ENCODE measurements around the gene TP53I11. TPM values are rescaled to one million over a fixed set of nuclear protein-coding genes. Genes with fewer than 3 reads are reported as not detected.

The TP53I11 gene
- total and polyA plus RNA-seq, 2 donors (not counting 1 experiment from before 2014, with no cell fraction given), result 25.0 to 229 TPM

- Histone ChIP-seq H3K4me1 (ENCODE audit: control insufficient read depth in 2 of 2, insufficient read depth in 2 of 2, low read length in 2 of 2) (peaks cover 31 to 51% of the 10 kb centered on the region in 2 donors), H3K9me3 (ENCODE audit: control extremely low read depth in 1 of 3, control insufficient read depth in 2 of 3, insufficient read depth in 1 of 3, low read length in 2 of 3) (no peaks in the 10 kb centered on the region), H3K36me3 (replicated peaks in 1 of 2; ENCODE audit: control extremely low read depth in 1 of 2, control insufficient read depth in 1 of 2, extremely low read depth in 1 of 2, insufficient read depth in 2 of 2, low read length in 1 of 2) (peaks cover 5 to 40% of the 10 kb centered on the region in 2 experiments), H3K4me3 (ENCODE audit: control extremely low read depth in 1 of 5, extremely low read depth in 1 of 5, insufficient read depth in 1 of 5, low read depth in 2 of 5, low read length in 4 of 5) (no peak overlapping the region), H3K27me3 (replicated peaks in 1 of 4; ENCODE audit: control extremely low read depth in 1 of 4, control insufficient read depth in 3 of 4, insufficient read depth in 4 of 4, low read length in 3 of 4) (no peaks in the 10 kb centered on the region), H3K27ac (ENCODE audit: low read length in 2 of 2) (no peak overlapping the region), H3K79me2 (ENCODE audit: control insufficient read depth, insufficient read depth, low read length) (peaks cover 56% of the 10 kb centered on the region), H2AFZ (ENCODE audit: insufficient read depth, low read depth, low read length, poor library complexity, severe bottlenecking) (no peak overlapping the region), H3K4me2 (replicated peaks; ENCODE audit: low read depth, low read length, poor library complexity, severe bottlenecking) (no peak overlapping the region), H3K9ac (ENCODE audit: low read length) (no peak overlapping the region), H4K20me1 (ENCODE audit: control insufficient read depth, insufficient read depth, low read length, poor library complexity, severe bottlenecking) (peaks cover 37% of the 10 kb centered on the region)
- no peaks in the 10 kb centered on the region for H3K27me3 Mint-ChIP-seq
- peaks cover 45% of the 10 kb centered on the region for H3K4me1 Mint-ChIP-seq
- intact Hi-C loops (cut with micrococcal nuclease), result loop anchor here (5.0 kb wide), 1 partner anchor 354 kb away; no protein-coding TSS in a partner anchor
- ChIA-PET POLR2A (interaction anchor here (0.6 to 3.2 kb wide), 5 partner anchors 8 to 165 kb away, joined by 3 to 28 read pairs (median 3); no protein-coding TSS in a partner anchor), CTCF (interaction anchor here (0.7 to 17.1 kb wide), 11 partner anchors 9 to 395 kb away, joined by 3 to 1701 read pairs (median 16); no protein-coding TSS in a partner anchor)
- H3K4me3 Mint-ChIP-seq, result no peak overlapping the region
- no peaks in the 10 kb centered on the region for H3K9me3 Mint-ChIP-seq (ENCODE audit: insufficient read depth)
- WGBS (ENCODE audit: insufficient coverage), result 95% methylated on average over 16 of the region's 19 CpGs
- ATAC-seq (ENCODE audit: low read depth) (no peak), DNase-seq (no peak)
- no peak for TF ChIP-seq CTCF (IDR thresholded peaks at IDR 0.05)
- no peak overlapping the region for H3K27ac Mint-ChIP-seq
Observed at GRCh38 chr11:44938066-44938691, 12.5 kb downstream of the TP53I11 start.

GRCh38 chr11:44936951-44937543, 13.6 kb downstream of the TP53I11 start:
- Histone ChIP-seq H3K4me3 (ENCODE audit: control extremely low read depth in 1 of 5, extremely low read depth in 1 of 5, insufficient read depth in 1 of 5, low read depth in 2 of 5, low read length in 4 of 5) (no peak overlapping the region), H3K79me2 (ENCODE audit: control insufficient read depth, insufficient read depth, low read length) (peaks cover 45% of the 10 kb centered on the region), H3K4me1 (ENCODE audit: control insufficient read depth in 2 of 2, insufficient read depth in 2 of 2, low read length in 2 of 2) (peaks cover 19 to 40% of the 10 kb centered on the region in 2 donors), H3K36me3 (replicated peaks in 1 of 2; ENCODE audit: control extremely low read depth in 1 of 2, control insufficient read depth in 1 of 2, extremely low read depth in 1 of 2, insufficient read depth in 2 of 2, low read length in 1 of 2) (peaks cover 5 to 40% of the 10 kb centered on the region in 2 experiments), H3K27ac (ENCODE audit: low read length in 2 of 2) (no peak overlapping the region), H3K4me2 (replicated peaks; ENCODE audit: low read depth, low read length, poor library complexity, severe bottlenecking) (no peak overlapping the region), H3K27me3 (replicated peaks in 1 of 4; ENCODE audit: control extremely low read depth in 1 of 4, control insufficient read depth in 3 of 4, insufficient read depth in 4 of 4, low read length in 3 of 4) (no peaks in the 10 kb centered on the region), H4K20me1 (ENCODE audit: control insufficient read depth, insufficient read depth, low read length, poor library complexity, severe bottlenecking) (peaks cover 30% of the 10 kb centered on the region), H2AFZ (ENCODE audit: insufficient read depth, low read depth, low read length, poor library complexity, severe bottlenecking) (no peak overlapping the region), H3K9ac (ENCODE audit: low read length) (no peak overlapping the region), H3K9me3 (ENCODE audit: control extremely low read depth in 1 of 3, control insufficient read depth in 2 of 3, insufficient read depth in 1 of 3, low read length in 2 of 3) (no peaks in the 10 kb centered on the region)
- no peak for DNase-seq
- no peaks in the 10 kb centered on the region for H3K9me3 Mint-ChIP-seq (ENCODE audit: insufficient read depth)
- CTCF ChIA-PET, result interaction anchor here (0.6 to 17.1 kb wide), 43 partner anchors 9 to 398 kb away, joined by 3 to 1701 read pairs (median 5); partner anchors contain the start of gene TP53I11
- no peak for TF ChIP-seq EZH2 (IDR thresholded peaks at IDR 0.05; ENCODE audit: borderline replicate concordance, insufficient read depth, low read depth, low read length, poor library complexity, severe bottlenecking)
- no peak for TF ChIP-seq CTCF (IDR thresholded peaks at IDR 0.05)
- peaks cover 34% of the 10 kb centered on the region for H3K4me1 Mint-ChIP-seq
- POLR2A ChIA-PET, result interaction anchor here (0.6 to 3.2 kb wide), 7 partner anchors 85 to 168 kb away, joined by 3 to 28 read pairs (median 4); no protein-coding TSS in a partner anchor
- no peaks in the 10 kb centered on the region for H3K27me3 Mint-ChIP-seq
- 77% methylated on average over 9 of the region's 12 CpGs for whole genome bisulfite sequencing (ENCODE audit: insufficient coverage)
- no peak for ATAC-seq (ENCODE audit: low read depth)
- peak overlapping the region; percentile 32 for H3K27ac Mint-ChIP-seq
- intact Hi-C loops (cut with micrococcal nuclease), result loop anchor here (1.0 to 5.0 kb wide), 6 partner anchors 10 to 396 kb away; no protein-coding TSS in a partner anchor
- no peak overlapping the region for H3K4me3 Mint-ChIP-seq

Measured in B cell (primary cell).